OCI-LY3 (cell line): Measurements from ENCODE around the gene SLC6A6.

ENCODE experiments used
- EZH2phosphoT487 ChIP-seq: fragments of 200-600 bp; shearing (Covaris generic); IDR thresholded peaks from 2 replicates; pipeline ENCODE4 v1.6.1; 2018; ENCODE audit warnings: antibody characterized with exemption, mixed run types, low read depth
- TF ChIP-seq, protein P1 (sequence below): fragments of 200-600, 300-600 bp; sonication (generic); IDR thresholded peaks from 2 replicates; pipeline ENCODE4 v1.5.1; 2014; ENCODE audit warnings: antibody characterized with exemption, low read length, low read depth

DNA sequence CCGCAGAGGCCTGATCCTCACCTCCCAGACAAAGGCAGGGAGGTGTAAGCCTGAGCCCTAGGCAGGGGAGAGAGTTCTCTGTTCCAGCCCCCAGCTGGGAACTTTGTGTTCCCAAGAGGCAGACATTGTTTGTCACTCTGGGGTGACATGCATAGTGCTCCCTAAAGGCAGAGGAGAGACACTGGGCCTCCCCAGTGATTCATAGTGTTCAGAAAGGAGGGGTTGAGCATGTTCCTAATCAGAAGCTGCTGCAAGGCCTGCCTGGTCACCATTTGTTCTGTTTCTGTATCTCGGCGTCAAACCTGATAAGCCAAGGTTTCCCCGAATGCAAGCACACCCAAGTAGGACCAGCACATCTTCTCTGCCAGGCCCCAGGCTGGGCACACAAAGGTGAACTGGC lies 24.0 kb upstream of the SLC6A6 start:
- no peak for TF ChIP-seq EZH2phosphoT487
- TF ChIP-seq, protein P1, sequence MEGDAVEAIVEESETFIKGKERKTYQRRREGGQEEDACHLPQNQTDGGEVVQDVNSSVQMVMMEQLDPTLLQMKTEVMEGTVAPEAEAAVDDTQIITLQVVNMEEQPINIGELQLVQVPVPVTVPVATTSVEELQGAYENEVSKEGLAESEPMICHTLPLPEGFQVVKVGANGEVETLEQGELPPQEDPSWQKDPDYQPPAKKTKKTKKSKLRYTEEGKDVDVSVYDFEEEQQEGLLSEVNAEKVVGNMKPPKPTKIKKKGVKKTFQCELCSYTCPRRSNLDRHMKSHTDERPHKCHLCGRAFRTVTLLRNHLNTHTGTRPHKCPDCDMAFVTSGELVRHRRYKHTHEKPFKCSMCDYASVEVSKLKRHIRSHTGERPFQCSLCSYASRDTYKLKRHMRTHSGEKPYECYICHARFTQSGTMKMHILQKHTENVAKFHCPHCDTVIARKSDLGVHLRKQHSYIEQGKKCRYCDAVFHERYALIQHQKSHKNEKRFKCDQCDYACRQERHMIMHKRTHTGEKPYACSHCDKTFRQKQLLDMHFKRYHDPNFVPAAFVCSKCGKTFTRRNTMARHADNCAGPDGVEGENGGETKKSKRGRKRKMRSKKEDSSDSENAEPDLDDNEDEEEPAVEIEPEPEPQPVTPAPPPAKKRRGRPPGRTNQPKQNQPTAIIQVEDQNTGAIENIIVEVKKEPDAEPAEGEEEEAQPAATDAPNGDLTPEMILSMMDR = no peak
